Mesodermal cell (in vitro differentiated cells): ENCODE results near the gene CDC42EP3. TPM values are rescaled to one million over a fixed set of nuclear protein-coding genes. Genes with fewer than 3 reads are reported as not detected.

ENCODE experiments used
- H3K27ac ChIP-seq: 2 replicates; pipeline ENCODE4 v1.7.0; 2013; ENCODE audit warnings: mild to moderate bottlenecking, low read depth, low read length, moderate library complexity; ENCODE audit not compliant: severe bottlenecking
- H3K36me3 ChIP-seq: 2 replicates; pipeline ENCODE4 v1.7.1; 2013; ENCODE audit warnings: mild to moderate bottlenecking, low read length, moderate library complexity; ENCODE audit not compliant: control insufficient read depth, insufficient read depth
- H3K4me1 ChIP-seq: one replicate; pipeline ENCODE4 v1.7.1; 2013; ENCODE audit warnings: mild to moderate bottlenecking, low read length; ENCODE audit not compliant: insufficient read depth, control insufficient read depth, poor library complexity, severe bottlenecking
- H3K4me3 ChIP-seq: 2 replicates; pipeline ENCODE4 v1.7.0; 2013; ENCODE audit warnings: low read length, control low read depth, mild to moderate bottlenecking; ENCODE audit not compliant: insufficient read depth, poor library complexity, severe bottlenecking; ENCODE audit errors: extremely low read depth
- H3K9me3 ChIP-seq: 2 replicates; pipeline ENCODE4 v1.7.1; 2013; ENCODE audit warnings: mild to moderate bottlenecking, low read length, moderate library complexity; ENCODE audit not compliant: control insufficient read depth
- WGBS, 2 experiments: methylation state at CpG; one replicate each; pipeline ENCODE4 v1.1.5; 2013; ENCODE audit warnings: missing lambda C conversion rate in 2 of 2; ENCODE audit not compliant: insufficient coverage in 2 of 2; 5-methylcytosine and 5-hydroxymethylcytosine counted together
- polyA plus RNA-seq, 2 experiments: library from polyadenylated mRNA; stranded (reverse); fragments of 50-300 nt; gene quantifications; one replicate each; pipeline ENCODE4 v1.2.3, GENCODE V29; 2013

The CDC42EP3 gene
- polyA plus RNA-seq (2013, experiment 1 of 2): 47.3 TPM
- 50.2 TPM for polyA plus RNA-seq (2013, experiment 2 of 2)

GRCh38 chr2:37671009-37671815, at the start of gene CDC42EP3:
Gene CDC42EP3 (minus strand): TSS chr2:37671642. CDS start chr2:37646587, 25,055 bp downstream.
- H3K4me3 ChIP-seq: peak within 1 kb of the TSS; percentile 88
- H3K9me3 ChIP-seq: no peaks in the 10 kb centered on the region
- WGBS, 2 experiments: 0 to 1% methylated on average over 65 to 85 of the region's 90 CpGs
- peak within 1 kb of the TSS; percentile 85 for H3K27ac ChIP-seq
- peaks cover 39% of the 10 kb centered on the region for H3K36me3 ChIP-seq
- peaks cover 29% of the 10 kb centered on the region for H3K4me1 ChIP-seq

- no peaks in the 10 kb centered on the region for H3K36me3 ChIP-seq
- 100% methylated on average over 1 of the region's 2 CpGs for WGBS, 2 experiments
- H3K27ac ChIP-seq: no peak overlapping the region
- no peaks in the 10 kb centered on the region for H3K4me1 ChIP-seq
- peaks cover 9% of the 10 kb centered on the region for H3K9me3 ChIP-seq
- no peak overlapping the region for H3K4me3 ChIP-seq
These were observed 49.7 kb upstream of the CDC42EP3 start for GRCh38 chr2:37721201-37721560.

GRCh38 chr2:37720533-37721200, 49.2 kb upstream of the CDC42EP3 start:
- no peaks in the 10 kb centered on the region for H3K36me3 ChIP-seq
- H3K9me3 ChIP-seq: peaks cover 9% of the 10 kb centered on the region
- H3K4me3 ChIP-seq: no peak overlapping the region
- 79 to 88% methylated on average over 4 of the region's 6 CpGs for WGBS, 2 experiments
- no peaks in the 10 kb centered on the region for H3K4me1 ChIP-seq
- no peak overlapping the region for H3K27ac ChIP-seq

GRCh38 chr2:37718515-37719161, 47.2 kb upstream of the CDC42EP3 start:
- no peak overlapping the region for H3K27ac ChIP-seq
- H3K4me1 ChIP-seq: no peaks in the 10 kb centered on the region
- H3K4me3 ChIP-seq: no peak overlapping the region
- H3K36me3 ChIP-seq: no peaks in the 10 kb centered on the region
- WGBS, 2 experiments: 91 to 97% methylated on average over 4 of the region's 7 CpGs
- peaks cover 9% of the 10 kb centered on the region for H3K9me3 ChIP-seq

GRCh38 chr2:37713258-37713700, 41.8 kb upstream of the CDC42EP3 start:
- Histone ChIP-seq H3K4me1 (peaks cover 25% of the 10 kb centered on the region), H3K36me3 (no peaks in the 10 kb centered on the region), H3K4me3 (no peak overlapping the region), H3K9me3 (no peaks in the 10 kb centered on the region), H3K27ac (no peak overlapping the region)
- WGBS, 2 experiments: 100% methylated on average over 2 of the region's 3 CpGs; no CpG with 5 or more reads in 1 of the 2 experiments

- peak overlapping the region; percentile 80 for H3K27ac ChIP-seq
- H3K4me1 ChIP-seq: peaks cover 28% of the 10 kb centered on the region
- WGBS, 2 experiments: 100% methylated on average over 1 of the region's 2 CpGs; no CpG with 5 or more reads in 1 of the 2 experiments
- no peak overlapping the region for H3K4me3 ChIP-seq
- no peaks in the 10 kb centered on the region for H3K36me3 ChIP-seq
- H3K9me3 ChIP-seq: no peaks in the 10 kb centered on the region
These were observed 40.4 kb upstream of the CDC42EP3 start for GRCh38 chr2:37711831-37712230.

- Histone ChIP-seq H3K9me3 (no peaks in the 10 kb centered on the region), H3K4me3 (no peak overlapping the region), H3K36me3 (no peaks in the 10 kb centered on the region), H3K4me1 (peaks cover 29% of the 10 kb centered on the region), H3K27ac (peak overlapping the region; percentile 80)
- WGBS, 2 experiments: 71 to 100% methylated on average over 1 of the region's 1 CpG
These were observed 39.9 kb upstream of the CDC42EP3 start for GRCh38 chr2:37711308-37711731.

GRCh38 chr2:37709111-37709510, 37.7 kb upstream of the CDC42EP3 start:
- peaks cover 29% of the 10 kb centered on the region for H3K4me1 ChIP-seq
- 58 to 64% methylated on average over 1 of the region's 4 CpGs for WGBS, 2 experiments
- no peak overlapping the region for H3K27ac ChIP-seq
- H3K9me3 ChIP-seq: no peaks in the 10 kb centered on the region
- H3K4me3 ChIP-seq: no peak overlapping the region
- no peaks in the 10 kb centered on the region for H3K36me3 ChIP-seq

- Histone ChIP-seq H3K9me3 (no peaks in the 10 kb centered on the region), H3K4me3 (no peak overlapping the region), H3K36me3 (no peaks in the 10 kb centered on the region), H3K27ac (no peak overlapping the region), H3K4me1 (peaks cover 29% of the 10 kb centered on the region)
- WGBS, 2 experiments: 86 to 100% methylated on average over 1 to 2 of the region's 2 CpGs
These were observed 36.7 kb upstream of the CDC42EP3 start for GRCh38 chr2:37708146-37708545.

GRCh38 chr2:37707393-37707792, 36.0 kb upstream of the CDC42EP3 start:
- Histone ChIP-seq H3K9me3 (no peaks in the 10 kb centered on the region), H3K4me1 (peaks cover 29% of the 10 kb centered on the region), H3K27ac (no peak overlapping the region), H3K4me3 (no peak overlapping the region), H3K36me3 (no peaks in the 10 kb centered on the region)
- 100% methylated on average over 1 of the region's 1 CpG; no CpG with 5 or more reads in 1 of the 2 experiments for WGBS, 2 experiments
